Cardiac fibroblast (primary cell): Measurements from ENCODE around the gene SIN3A.

Experiments used
- DNase-seq, 2 donors: peaks; one replicate each; pipeline versions ENCODE4 v3.0.0 to v3.0.0-alpha.2; 2010; ENCODE audit warnings: low read depth in 2 of 2
- H3K4me3 ChIP-seq, 2 donors: replicated peaks in 1 of 2; 1 replicate in 1 of 2; 2 replicates in 1 of 2; pipeline ENCODE4 v1.5.1; 2011; ENCODE audit warnings: low read depth in 2 of 2, low read length in 2 of 2, mild to moderate bottlenecking in 2 of 2, moderate library complexity in 1 of 2
- TF ChIP-seq, protein P1 (sequence below): IDR thresholded peaks from one replicate; pipeline ENCODE4 v1.5.1; 2011; ENCODE audit warnings: low read depth, mild to moderate bottlenecking, low read length, inconsistent platforms

The SIN3A gene

DNA sequence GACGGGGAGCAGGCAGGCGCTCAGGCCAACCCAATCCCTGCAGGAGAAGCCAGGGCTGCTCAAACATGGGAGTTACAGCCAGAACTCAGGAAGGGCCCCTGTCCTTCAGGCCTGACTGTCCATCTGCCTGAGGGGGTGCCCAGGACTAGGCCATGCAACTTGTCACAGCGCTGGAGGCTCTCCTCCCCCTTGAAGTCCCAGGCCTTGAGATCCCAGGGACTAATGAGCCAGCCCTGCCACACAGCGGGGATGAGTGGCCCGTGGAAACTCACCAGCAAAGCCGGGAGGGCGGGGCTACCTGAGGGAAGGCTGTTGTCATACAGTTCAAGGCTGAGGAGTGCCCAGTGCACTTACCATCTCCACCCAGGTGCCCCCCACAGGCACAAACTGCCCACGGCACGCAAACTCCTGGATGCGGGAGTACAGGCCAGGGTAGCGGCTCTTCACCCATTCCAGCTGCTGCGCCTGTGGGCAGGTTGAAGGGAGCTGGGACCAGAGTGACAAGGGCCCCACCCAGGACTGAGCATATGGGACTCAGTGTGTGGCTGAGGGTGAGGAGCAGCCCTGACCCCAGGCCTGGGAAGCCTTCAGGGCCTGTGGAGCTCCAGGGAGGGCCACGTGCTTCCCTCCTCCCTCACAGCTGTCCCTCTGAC, 89.4 kb downstream of the SIN3A start:
- TF ChIP-seq, protein P1, sequence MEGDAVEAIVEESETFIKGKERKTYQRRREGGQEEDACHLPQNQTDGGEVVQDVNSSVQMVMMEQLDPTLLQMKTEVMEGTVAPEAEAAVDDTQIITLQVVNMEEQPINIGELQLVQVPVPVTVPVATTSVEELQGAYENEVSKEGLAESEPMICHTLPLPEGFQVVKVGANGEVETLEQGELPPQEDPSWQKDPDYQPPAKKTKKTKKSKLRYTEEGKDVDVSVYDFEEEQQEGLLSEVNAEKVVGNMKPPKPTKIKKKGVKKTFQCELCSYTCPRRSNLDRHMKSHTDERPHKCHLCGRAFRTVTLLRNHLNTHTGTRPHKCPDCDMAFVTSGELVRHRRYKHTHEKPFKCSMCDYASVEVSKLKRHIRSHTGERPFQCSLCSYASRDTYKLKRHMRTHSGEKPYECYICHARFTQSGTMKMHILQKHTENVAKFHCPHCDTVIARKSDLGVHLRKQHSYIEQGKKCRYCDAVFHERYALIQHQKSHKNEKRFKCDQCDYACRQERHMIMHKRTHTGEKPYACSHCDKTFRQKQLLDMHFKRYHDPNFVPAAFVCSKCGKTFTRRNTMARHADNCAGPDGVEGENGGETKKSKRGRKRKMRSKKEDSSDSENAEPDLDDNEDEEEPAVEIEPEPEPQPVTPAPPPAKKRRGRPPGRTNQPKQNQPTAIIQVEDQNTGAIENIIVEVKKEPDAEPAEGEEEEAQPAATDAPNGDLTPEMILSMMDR, result no peak
- H3K4me3 ChIP-seq, result no peak overlapping the region
- DNase-seq, result no peak

DNA sequence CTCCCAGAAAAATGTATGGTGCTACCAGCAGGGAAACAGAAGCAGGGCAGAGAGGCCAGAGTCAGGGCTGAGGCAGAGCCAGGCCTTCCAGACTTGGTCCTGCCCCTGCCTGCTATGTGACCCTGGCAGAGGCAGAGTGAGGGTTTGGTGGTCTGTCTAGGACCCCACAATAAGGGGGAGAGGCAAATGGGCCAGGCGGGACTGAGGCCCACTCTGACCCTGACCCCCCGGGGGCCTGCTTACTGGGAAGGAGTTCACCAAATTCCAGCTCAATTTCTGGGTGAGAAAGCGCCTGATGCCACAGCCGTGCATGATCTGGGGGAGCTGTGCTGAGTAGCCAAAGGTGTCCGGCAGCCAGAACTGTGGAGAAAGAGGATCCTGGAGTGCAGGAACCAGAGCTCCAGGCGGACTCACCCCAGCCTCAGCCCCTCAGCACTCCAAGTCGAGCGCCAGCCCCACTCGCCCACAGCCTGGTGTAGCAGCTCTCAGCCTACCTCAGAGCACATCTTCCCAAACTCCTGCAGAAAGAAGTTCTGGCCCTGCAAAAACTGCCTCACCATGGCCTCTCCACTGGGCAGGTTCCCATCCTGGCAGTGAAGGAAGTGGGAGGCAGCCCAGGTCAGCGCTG, 90.0 kb downstream of the SIN3A start:
- H3K4me3 ChIP-seq, result no peak overlapping the region
- TF ChIP-seq, protein P1, result no peak

DNA sequence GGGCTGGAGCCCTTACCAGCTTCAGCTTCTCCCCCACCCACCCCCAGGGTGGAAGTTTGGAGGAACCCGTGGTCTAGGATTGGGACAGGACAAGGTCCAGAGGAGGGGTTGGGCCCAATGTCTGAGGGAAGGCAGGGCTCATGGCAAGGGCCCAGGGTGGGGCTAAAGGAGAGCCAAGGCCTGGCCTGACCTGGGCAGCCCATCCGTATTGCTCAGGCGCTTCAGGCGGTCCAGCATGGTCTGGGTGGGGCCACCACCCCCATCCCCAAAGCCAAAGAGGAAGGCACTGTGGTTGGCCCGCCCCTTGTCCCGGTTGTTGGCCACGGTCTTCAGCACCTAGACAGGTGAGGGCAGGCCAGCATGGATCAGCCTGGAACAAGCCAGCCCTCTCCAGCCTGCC, 90.6 kb downstream of the SIN3A start:
- TF ChIP-seq, protein P1, result no peak
- H3K4me3 ChIP-seq, result no peak overlapping the region
- DNase-seq, result no peak

More for the DNA sequence above, 90.0 kb downstream of the SIN3A start:
- no peak for DNase-seq

DNA sequence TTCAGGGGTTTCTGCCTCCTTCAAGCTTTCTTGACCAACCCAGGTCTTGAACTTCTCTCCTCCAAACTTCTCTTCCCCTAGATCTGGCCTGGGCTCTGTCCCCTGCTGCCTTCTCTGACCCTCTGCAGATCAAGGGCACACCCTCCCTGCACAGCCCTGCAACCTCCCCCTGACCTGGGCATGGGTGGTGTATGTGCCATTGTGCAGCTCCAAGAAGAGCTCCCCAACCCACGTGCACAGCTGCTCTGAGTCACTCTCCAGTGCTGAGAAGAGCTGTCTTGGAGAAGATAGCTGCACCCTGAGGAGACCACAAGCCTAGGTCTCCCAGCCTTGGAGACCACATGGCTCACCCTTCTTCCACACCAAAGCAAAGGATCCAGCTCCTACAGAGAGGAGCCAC, 91.1 kb downstream of the SIN3A start:
- TF ChIP-seq, protein P1, result no peak
- no peak for DNase-seq
- no peak overlapping the region for H3K4me3 ChIP-seq

DNA sequence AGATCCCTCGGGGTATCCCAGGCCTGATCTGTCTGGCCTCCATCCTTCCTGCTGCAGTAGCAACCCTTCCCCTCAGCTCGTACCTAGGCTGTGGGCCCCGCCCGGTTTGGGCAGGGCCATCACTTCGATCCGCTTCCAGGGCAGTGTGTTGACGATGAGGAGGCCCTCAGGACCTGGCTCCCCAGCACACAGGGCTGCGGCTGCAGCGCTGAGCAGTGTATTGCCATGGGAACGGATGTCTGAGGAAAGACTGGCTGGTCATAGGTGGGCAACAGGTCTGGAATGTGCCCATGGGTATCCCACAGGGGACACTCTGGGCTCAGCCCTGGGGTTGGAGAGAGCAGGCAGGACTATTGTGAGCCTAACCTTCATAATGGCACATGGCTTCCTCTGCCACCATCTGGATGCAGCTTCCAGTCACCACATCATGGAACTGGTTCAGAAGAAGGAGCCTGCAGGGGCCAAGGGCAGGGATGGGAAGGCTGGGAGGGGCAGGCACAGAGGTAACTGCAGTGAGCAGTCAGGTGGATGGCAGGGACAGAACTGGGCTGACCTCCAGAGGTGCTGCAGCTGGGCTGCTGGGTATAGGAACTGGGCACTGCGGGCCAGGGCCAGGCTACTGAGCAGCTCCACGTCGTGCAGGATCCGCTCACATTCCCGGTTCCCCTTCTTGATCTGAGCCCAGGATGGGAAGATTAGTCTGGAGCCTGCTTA, 91.8 kb downstream of the SIN3A start:
- no peak overlapping the region for H3K4me3 ChIP-seq
- TF ChIP-seq, protein P1, result no peak
- no peak for DNase-seq

DNA sequence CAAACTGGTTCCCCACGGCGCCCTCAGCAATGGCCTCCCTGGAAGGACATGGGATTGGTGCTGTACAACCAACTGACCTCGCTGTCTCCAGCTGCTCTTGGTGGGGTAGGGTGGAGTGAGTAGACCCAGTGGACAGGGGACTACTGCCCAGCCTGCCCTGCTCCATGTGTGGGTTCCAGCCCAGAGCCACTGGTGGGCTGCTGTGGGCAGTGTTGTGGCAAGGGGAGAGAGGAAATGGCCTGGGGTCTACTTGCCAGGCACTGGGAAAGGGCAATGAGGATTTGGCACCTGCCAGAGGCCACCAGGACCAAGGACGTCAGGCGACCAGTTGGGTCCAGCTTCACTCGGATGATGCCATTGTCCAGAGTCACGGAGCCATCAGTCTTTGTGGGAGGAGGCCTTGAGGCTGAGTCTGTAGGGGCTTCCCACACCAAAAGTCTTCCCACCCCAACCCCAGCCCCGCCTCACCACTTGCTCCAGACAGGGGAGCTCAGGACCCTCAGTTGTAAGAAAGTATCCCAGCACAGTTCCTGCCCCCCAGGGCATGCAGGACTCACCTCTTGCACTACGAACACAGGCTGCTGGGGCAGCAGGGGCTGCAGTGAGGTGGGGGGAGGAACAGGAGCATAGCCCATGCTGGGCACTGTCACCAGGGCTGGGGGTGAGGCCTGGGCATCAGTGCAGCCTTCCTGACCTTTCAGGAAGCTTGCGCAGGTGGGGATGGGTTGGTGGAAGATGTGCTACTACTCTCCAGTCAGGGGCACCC, 92.5 kb downstream of the SIN3A start:
- H3K4me3 ChIP-seq, result no peak overlapping the region
- no peak for DNase-seq
- TF ChIP-seq, protein P1, result no peak
